ENCODE measurements around the gene TOMM34. TPM values are rescaled to one million over a fixed set of nuclear protein-coding genes. Genes with fewer than 3 reads are reported as not detected.

The TOMM34 gene
- total RNA-seq, 1 experiment from 2014 or later = 37.5 TPM

DNA sequence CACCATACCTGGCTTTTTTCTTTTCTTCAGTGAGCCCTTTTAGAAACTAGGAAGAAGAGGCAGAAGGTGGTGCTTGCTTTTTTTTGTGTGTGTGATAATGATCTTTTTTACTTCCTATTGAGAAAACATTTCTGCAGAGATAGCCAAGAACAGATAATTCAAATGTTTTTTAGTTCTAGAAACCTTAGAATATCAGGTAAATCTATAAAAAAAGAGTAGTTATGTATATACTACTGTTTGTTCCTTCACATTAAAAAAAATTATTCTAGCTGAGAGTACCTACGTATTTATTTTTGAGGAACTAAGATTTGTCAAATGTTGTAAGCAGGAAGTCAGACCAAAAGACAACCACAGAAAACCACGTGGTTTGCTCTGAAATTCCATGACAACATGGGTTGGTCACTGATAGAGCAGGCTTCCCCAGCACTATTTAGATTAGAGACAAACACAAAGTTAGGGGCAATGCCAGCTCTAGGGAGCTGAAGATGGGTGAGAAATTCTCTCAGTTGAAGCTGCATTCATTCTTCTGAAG, 19.0 kb upstream of the TOMM34 start:
- Mint-ChIP-seq H3K4me1 (no peaks in the 10 kb centered on the region), H3K9me3 (no peaks in the 10 kb centered on the region), H3K27me3 (ENCODE audit: low read depth) (no peaks in the 10 kb centered on the region), H3K27ac (no peak overlapping the region), H3K36me3 (ENCODE audit: insufficient read depth in 1 of 3, low read depth in 3 of 3) (peaks cover 13 to 65% (median 58%) of the 10 kb centered on the region in 3 experiments; a peak in 6 of 7 replicates), H3K4me3 (no peak overlapping the region)
- Histone ChIP-seq H3T11ph (ENCODE audit: low read length) (no peak overlapping the region), H3K18ac (ENCODE audit: insufficient read length, low read depth, low read length) (no peak overlapping the region), H3K23me2 (ENCODE audit: insufficient read length, low read depth, low read length, poor library complexity, severe bottlenecking) (no peaks in the 10 kb centered on the region), H2BK120ac (ENCODE audit: low read depth, low read length, poor library complexity, severe bottlenecking) (no peak overlapping the region), H2BK12ac (ENCODE audit: insufficient read length, low read depth, low read length) (no peak overlapping the region), H3K9me3 (ENCODE audit: control insufficient read depth, low read depth, low read length) (no peaks in the 10 kb centered on the region), H2BK5ac (ENCODE audit: insufficient read length, low read length) (no peak overlapping the region), H3K79me2 (ENCODE audit: insufficient read depth, low read length) (no peaks in the 10 kb centered on the region), H4K91ac (ENCODE audit: insufficient read length, low read depth, low read length) (no peak overlapping the region), H4K20me1 (ENCODE audit: control insufficient read depth, insufficient read depth, insufficient read length) (no peaks in the 10 kb centered on the region), H3K4ac (ENCODE audit: low read depth, low read length) (no peak overlapping the region), H3K4me1 (ENCODE audit: insufficient read depth, low read length) (no peaks in the 10 kb centered on the region), H3K23ac (ENCODE audit: insufficient read length, low read depth, low read length) (no peak overlapping the region), H2AFZ (ENCODE audit: low read length) (no peak overlapping the region), H2AK5ac (ENCODE audit: insufficient read length, low read length) (no peak overlapping the region), H2BK20ac (ENCODE audit: low read depth, low read length, poor library complexity, severe bottlenecking) (no peak overlapping the region), H3K4me2 (ENCODE audit: insufficient read depth, insufficient read length, low read length) (no peak overlapping the region), H3K9ac (ENCODE audit: extremely low read depth, insufficient read length, low read length) (no peak overlapping the region), H2BK15ac (ENCODE audit: low read depth, low read length) (no peak overlapping the region), H3K14ac (ENCODE audit: insufficient read depth, low read length) (no peak overlapping the region), H3K79me1 (ENCODE audit: insufficient read depth, low read depth, low read length, poor library complexity, severe bottlenecking) (no peaks in the 10 kb centered on the region), H3K56ac (ENCODE audit: insufficient read length, low read depth, low read length) (no peak overlapping the region), H3K27ac (ENCODE audit: insufficient read length, low read depth, low read length) (no peak overlapping the region), H3K27me3 (ENCODE audit: insufficient read depth, low read length) (no peaks in the 10 kb centered on the region), H4K5ac (ENCODE audit: insufficient read length, low read depth, low read length) (no peak overlapping the region), H4K8ac (replicated peaks; ENCODE audit: insufficient read length, low read depth, low read length) (no peak overlapping the region)
- DNase-seq = no peak
- no CpG with 5 or more reads among the region's 2 CpGs for WGBS (ENCODE audit: extremely low coverage, insufficient read length, low lambda C conversion rate)
- TF ChIP-seq, protein P1, sequence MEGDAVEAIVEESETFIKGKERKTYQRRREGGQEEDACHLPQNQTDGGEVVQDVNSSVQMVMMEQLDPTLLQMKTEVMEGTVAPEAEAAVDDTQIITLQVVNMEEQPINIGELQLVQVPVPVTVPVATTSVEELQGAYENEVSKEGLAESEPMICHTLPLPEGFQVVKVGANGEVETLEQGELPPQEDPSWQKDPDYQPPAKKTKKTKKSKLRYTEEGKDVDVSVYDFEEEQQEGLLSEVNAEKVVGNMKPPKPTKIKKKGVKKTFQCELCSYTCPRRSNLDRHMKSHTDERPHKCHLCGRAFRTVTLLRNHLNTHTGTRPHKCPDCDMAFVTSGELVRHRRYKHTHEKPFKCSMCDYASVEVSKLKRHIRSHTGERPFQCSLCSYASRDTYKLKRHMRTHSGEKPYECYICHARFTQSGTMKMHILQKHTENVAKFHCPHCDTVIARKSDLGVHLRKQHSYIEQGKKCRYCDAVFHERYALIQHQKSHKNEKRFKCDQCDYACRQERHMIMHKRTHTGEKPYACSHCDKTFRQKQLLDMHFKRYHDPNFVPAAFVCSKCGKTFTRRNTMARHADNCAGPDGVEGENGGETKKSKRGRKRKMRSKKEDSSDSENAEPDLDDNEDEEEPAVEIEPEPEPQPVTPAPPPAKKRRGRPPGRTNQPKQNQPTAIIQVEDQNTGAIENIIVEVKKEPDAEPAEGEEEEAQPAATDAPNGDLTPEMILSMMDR (conservative IDR thresholded peaks at IDR 0.05) = no peak
